GM23338 (cell line): ENCODE data around the gene NPHP4. TPM values are rescaled to one million over a fixed set of nuclear protein-coding genes. Genes with fewer than 3 reads are reported as not detected.
A peak's percentile ranks its signal among the peaks of the same experiment; 100 is the strongest.

Experiments
- ATAC-seq: fragments of 200-7000 bp; cut with Tn5 transposase; 3 replicates; pipeline ENCODE4 v1.9.1; 2020
- DNase-seq: peaks from one replicate; pipeline ENCODE4 v3.0.0-alpha.2; 2015; ENCODE audit warnings: low spot score
- H2AFZ ChIP-seq: fragments of 200-600 bp; sonication (generic); 2 replicates; pipeline ENCODE4 v1.8.0; 2016; ENCODE audit warnings: antibody characterized with exemption, mild to moderate bottlenecking, moderate library complexity
- H3F3A ChIP-seq: fragments of 200-600 bp; sonication (generic); replicated peaks from 2 replicates; pipeline ENCODE4 v1.8.0; 2017; ENCODE audit warnings: antibody characterized with exemption, mixed run types, low read depth
- H3K27ac ChIP-seq: fragments of 200-600 bp; sonication (generic); 2 replicates; pipeline ENCODE4 v1.6.1; 2016; ENCODE audit warnings: low read depth
- H3K27me3 ChIP-seq: fragments of 200-600 bp; sonication (generic); 2 replicates; pipeline ENCODE4 v1.8.0; 2016; ENCODE audit warnings: mild to moderate bottlenecking, mixed run types, moderate library complexity; ENCODE audit not compliant: insufficient read depth
- H3K36me3 ChIP-seq: fragments of 200-600 bp; sonication (generic); 2 replicates; pipeline ENCODE4 v1.8.0; 2016; ENCODE audit warnings: mild to moderate bottlenecking; ENCODE audit not compliant: insufficient read depth
- H3K4me1 ChIP-seq: fragments of 200-600 bp; sonication (generic); 2 replicates; pipeline ENCODE4 v1.8.0; 2016; ENCODE audit warnings: mild to moderate bottlenecking, moderate library complexity; ENCODE audit not compliant: insufficient read depth
- H3K4me2 ChIP-seq: fragments of 200-600 bp; sonication (generic); 2 replicates; pipeline ENCODE4 v1.7.1; 2017; ENCODE audit warnings: mixed run types
- H3K4me3 ChIP-seq: fragments of 200-600 bp; sonication (generic); 2 replicates; pipeline ENCODE4 v1.6.1; 2016; ENCODE audit warnings: mixed run types
- H3K79me2 ChIP-seq: fragments of 200-600 bp; sonication (generic); replicated peaks from 2 replicates; pipeline ENCODE4 v1.8.0; 2017; ENCODE audit warnings: mild to moderate bottlenecking; ENCODE audit not compliant: insufficient read depth
- H3K9me2 ChIP-seq: fragments of 200-600 bp; sonication (generic); 2 replicates; pipeline ENCODE4 v1.8.0; 2017; ENCODE audit not compliant: insufficient read depth
- H4K20me1 ChIP-seq: fragments of 200-600 bp; sonication (generic); replicated peaks from 2 replicates; pipeline ENCODE4 v1.8.0; 2017; ENCODE audit warnings: mild to moderate bottlenecking; ENCODE audit not compliant: insufficient read depth
- H3K27ac Mint-ChIP-seq: 2 replicates; pipeline ENCODE4 v1.8.0; 2020; ENCODE audit warnings: inconsistent platforms, mild to moderate bottlenecking, moderate library complexity, mixed read lengths
- H3K27me3 Mint-ChIP-seq: 3 replicates; pipeline ENCODE4 v1.8.0; 2022; ENCODE audit warnings: low read depth, mild to moderate bottlenecking, moderate library complexity, mixed read lengths, inconsistent platforms; ENCODE audit not compliant: insufficient read depth, poor library complexity
- H3K36me3 Mint-ChIP-seq: 3 replicates; pipeline ENCODE4 v1.8.0; 2021; ENCODE audit warnings: low read depth, mild to moderate bottlenecking, inconsistent platforms, moderate library complexity, mixed read lengths
- H3K4me1 Mint-ChIP-seq: 3 replicates; pipeline ENCODE4 v1.8.0; 2020; ENCODE audit warnings: mild to moderate bottlenecking, inconsistent platforms, mixed read lengths
- H3K4me3 Mint-ChIP-seq: 3 replicates; pipeline ENCODE4 v1.8.0; 2021; ENCODE audit warnings: moderate library complexity, mild to moderate bottlenecking, inconsistent platforms, mixed read lengths
- H3K9me3 Mint-ChIP-seq: 3 replicates; pipeline ENCODE4 v1.8.0; 2020; ENCODE audit warnings: moderate library complexity, mild to moderate bottlenecking, inconsistent platforms, mixed read lengths
- CREB1 ChIP-seq: fragments of 250-450 bp; sonication (Bioruptor Pico); IDR thresholded peaks from 2 replicates; pipeline ENCODE4 v1.5.0; 2020; ENCODE audit warnings: low read depth, mild to moderate bottlenecking, moderate library complexity
- CTCF ChIP-seq, 2 experiments: fragments of 200-600 bp in 1 of 2; sonication (generic) in 1 of 2; conservative IDR thresholded peaks; 2 replicates each; pipeline versions ENCODE4 v1.5.1 to v1.6.1; 2016 to 2017; ENCODE audit warnings: antibody characterized with exemption in 2 of 2, low read depth in 2 of 2, mild to moderate bottlenecking in 2 of 2, moderate library complexity in 1 of 2
- EZH2 ChIP-seq: fragments of 200-600 bp; sonication (generic); IDR thresholded peaks from one replicate; pipeline ENCODE4 v1.8.0; 2017; ENCODE audit warnings: antibody characterized with exemption, mild to moderate bottlenecking, low read depth; ENCODE audit not compliant: unreplicated experiment
- EZH2phosphoT487 ChIP-seq: fragments of 200-600 bp; sonication (generic); IDR thresholded peaks from one replicate; pipeline ENCODE4 v1.8.1; 2018; ENCODE audit warnings: antibody characterized with exemption; ENCODE audit not compliant: unreplicated experiment
- JUNB ChIP-seq: IDR thresholded peaks from one replicate; pipeline ENCODE4 v1.6.1; 2016; ENCODE audit warnings: antibody characterized with exemption; ENCODE audit not compliant: unreplicated experiment
- NANOG ChIP-seq: IDR thresholded peaks from 2 replicates; pipeline ENCODE4 v1.6.1; 2016; ENCODE audit warnings: antibody characterized with exemption, borderline replicate concordance
- POLR2AphosphoS5 ChIP-seq: IDR thresholded peaks from 2 replicates; pipeline ENCODE4 v1.6.1; 2016; ENCODE audit warnings: antibody characterized with exemption, low read depth
- STAT1 ChIP-seq: IDR thresholded peaks from one replicate; pipeline ENCODE4 v1.6.1; 2016; ENCODE audit warnings: antibody characterized with exemption; ENCODE audit not compliant: unreplicated experiment
- ZNF114 ChIP-seq: fragments of 250-450 bp; sonication (Bioruptor Pico); IDR thresholded peaks from 2 replicates; pipeline ENCODE4 v1.5.0; 2020; ENCODE audit warnings: mild to moderate bottlenecking, moderate library complexity
- ZNF331 ChIP-seq: fragments of 250-450 bp; sonication (Bioruptor Pico); IDR thresholded peaks from 2 replicates; pipeline ENCODE4 v1.5.0; 2020; ENCODE audit warnings: low read depth, mild to moderate bottlenecking, moderate library complexity
- polyA plus RNA-seq: library from polyadenylated mRNA; unstranded; fragments of >200 nt; fragmentation: Nextera tagmentation; extraction: Ambion mirVana; gene quantifications from 2 replicates; pipeline ENCODE4 v1.2.1, GENCODE V29; 2016
- total RNA-seq: library from RNA; depleted of rRNA; stranded (reverse); fragments of >200 nt; shearing (Covaris generic); gene quantifications from 2 replicates; pipeline ENCODE4 v1.2.3, GENCODE V29; 2014
- TF ChIP-seq, protein P1 (sequence below): IDR thresholded peaks from 2 replicates; pipeline ENCODE4 v1.6.1; 2016; ENCODE audit warnings: antibody characterized with exemption

Gene NPHP4
- total and polyA plus RNA-seq, 2 experiments from 2014 or later = 2.5 to 12.4 TPM

- H3K36me3 ChIP-seq = no peaks in the 10 kb centered on the region
- H3K9me2 ChIP-seq = no peaks in the 10 kb centered on the region
- H3K4me1 Mint-ChIP-seq = no peaks in the 10 kb centered on the region
- H3K27ac ChIP-seq = no peak overlapping the region
- peaks cover 7% of the 10 kb centered on the region for H3K27me3 Mint-ChIP-seq
- H3K4me2 ChIP-seq = no peak overlapping the region
- H4K20me1 ChIP-seq = 0 out of 2 replicates have a peak, but pooled peaks cover 3% of the 10 kb centered on the region
- no peak overlapping the region for H3K4me3 ChIP-seq
- H3F3A ChIP-seq = no peaks in the 10 kb centered on the region
- peaks cover 16% of the 10 kb centered on the region for H3K36me3 Mint-ChIP-seq
- H3K4me3 Mint-ChIP-seq = no peak overlapping the region
- H3K79me2 ChIP-seq = no peaks in the 10 kb centered on the region
- peak; percentile 46 for DNase-seq
- H3K9me3 Mint-ChIP-seq = no peaks in the 10 kb centered on the region
- H3K27me3 ChIP-seq = no peaks in the 10 kb centered on the region
- H3K4me1 ChIP-seq = no peaks in the 10 kb centered on the region
- no peak overlapping the region for H2AFZ ChIP-seq
- H3K27ac Mint-ChIP-seq = no peak overlapping the region
- TF ChIP-seq ZNF114 (CRISPR knock-in tag) (no peak), CTCF (conservative IDR thresholded peaks at IDR 0.05; ENCODE audit: low read depth in 2 of 2) (peak; percentile 42 to 51)
- peak; percentile 77 for ATAC-seq
Observed at GRCh38 chr1:5949085-5949760, 43.0 kb downstream of the NPHP4 start.

DNA sequence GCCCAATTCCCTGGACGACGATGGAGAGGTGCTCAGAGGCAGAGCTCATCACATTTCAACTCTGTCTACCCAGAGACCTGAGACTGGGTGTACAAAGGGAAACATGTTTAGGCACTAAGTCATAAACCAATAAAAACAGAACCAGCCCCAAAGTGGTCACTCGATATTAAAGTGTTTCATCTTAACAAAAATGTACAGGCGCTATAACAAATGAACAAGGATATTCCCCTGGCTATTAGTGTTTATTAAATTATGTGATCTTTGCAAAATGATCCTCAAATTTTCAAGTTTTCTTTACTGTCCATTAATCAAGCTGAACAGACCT is 43.6 kb downstream of the NPHP4 start:
- Histone ChIP-seq H3K79me2 (no peaks in the 10 kb centered on the region), H3K36me3 (no peaks in the 10 kb centered on the region), H3K4me3 (no peak overlapping the region), H3K9me2 (no peaks in the 10 kb centered on the region), H3K27ac (no peak overlapping the region), H3F3A (no peaks in the 10 kb centered on the region), H3K27me3 (no peaks in the 10 kb centered on the region), H3K4me1 (no peaks in the 10 kb centered on the region), H2AFZ (no peak overlapping the region), H3K4me2 (no peak overlapping the region), H4K20me1 (0 out of 2 replicates have a peak, but pooled peaks cover 1% of the 10 kb centered on the region)
- DNase-seq (no peak), ATAC-seq (no peak)
- H3K27me3 Mint-ChIP-seq = peaks cover 8% of the 10 kb centered on the region
- H3K27ac Mint-ChIP-seq = no peak overlapping the region
- peaks cover 13% of the 10 kb centered on the region for H3K36me3 Mint-ChIP-seq
- no peaks in the 10 kb centered on the region for H3K9me3 Mint-ChIP-seq
- H3K4me3 Mint-ChIP-seq = no peak overlapping the region
- H3K4me1 Mint-ChIP-seq = no peaks in the 10 kb centered on the region
- TF ChIP-seq JUNB (no peak), STAT1 (no peak), EZH2 (no peak), CREB1 (CRISPR knock-in tag) (no peak), ZNF331 (CRISPR knock-in tag) (no peak), POLR2AphosphoS5 (no peak), CTCF (conservative IDR thresholded peaks at IDR 0.05; ENCODE audit: low read depth in 2 of 2) (no peak), ZNF114 (CRISPR knock-in tag) (no peak), EZH2phosphoT487 (no peak), NANOG (no peak)
- TF ChIP-seq, protein P1, sequence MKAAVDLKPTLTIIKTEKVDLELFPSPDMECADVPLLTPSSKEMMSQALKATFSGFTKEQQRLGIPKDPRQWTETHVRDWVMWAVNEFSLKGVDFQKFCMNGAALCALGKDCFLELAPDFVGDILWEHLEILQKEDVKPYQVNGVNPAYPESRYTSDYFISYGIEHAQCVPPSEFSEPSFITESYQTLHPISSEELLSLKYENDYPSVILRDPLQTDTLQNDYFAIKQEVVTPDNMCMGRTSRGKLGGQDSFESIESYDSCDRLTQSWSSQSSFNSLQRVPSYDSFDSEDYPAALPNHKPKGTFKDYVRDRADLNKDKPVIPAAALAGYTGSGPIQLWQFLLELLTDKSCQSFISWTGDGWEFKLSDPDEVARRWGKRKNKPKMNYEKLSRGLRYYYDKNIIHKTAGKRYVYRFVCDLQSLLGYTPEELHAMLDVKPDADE = no peak
